GM12892 (cell line): ENCODE results near the gene BCAS4.
A peak's percentile ranks its signal among the peaks of the same experiment; 100 is the strongest.

ENCODE experiments used
- POLR2A ChIP-seq: IDR thresholded peaks from 2 replicates; pipeline ENCODE4 v1.6.1; 2011; ENCODE audit warnings: low read depth, low read length, control low read depth
- POLR2AphosphoS5 ChIP-seq: IDR thresholded peaks from 2 replicates; pipeline ENCODE4 v1.6.1; 2011; ENCODE audit warnings: low read depth, low read length, control low read depth
- TAF1 ChIP-seq: IDR thresholded peaks from 2 replicates; pipeline ENCODE4 v1.6.1; 2011; ENCODE audit warnings: low read depth, mild to moderate bottlenecking, control low read depth, low read length, borderline replicate concordance

DNA sequence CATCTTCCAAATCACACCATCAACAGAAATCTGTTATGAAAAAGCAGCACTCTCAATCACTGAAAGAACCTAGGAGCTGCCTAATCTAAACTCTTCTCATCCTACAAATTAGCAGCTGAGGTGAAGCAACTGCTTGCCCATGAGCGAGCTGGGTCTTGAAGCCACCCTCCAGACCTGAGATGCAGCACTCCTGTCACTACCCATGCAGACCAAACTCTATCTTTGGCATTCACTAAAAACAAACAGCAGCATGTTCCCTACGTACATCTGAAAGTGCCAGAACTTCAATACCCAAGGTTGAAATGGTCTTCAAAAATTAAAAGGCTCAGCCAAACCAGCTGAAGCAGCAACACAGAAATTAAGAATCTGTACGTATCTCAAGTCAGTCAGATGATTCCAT, 122.1 kb downstream of the BCAS4 start:
- no peak for TF ChIP-seq POLR2A
- TF ChIP-seq POLR2AphosphoS5 = 0 out of 2 replicates have a peak, but pooled peaks have one; percentile 21
- TF ChIP-seq TAF1 = no peak
